ENCODE results near the gene GRB10.
"Not testable (repeated sequence)": the region's sequence is repeated elsewhere in the genome, so short reads cannot be mapped to it uniquely, and the experiment has no call there.

GRB10 gene

GRCh38 chr7:50754684-50755083 lies 28.0 kb downstream of the GRB10 start:
- Mint-ChIP-seq H3K36me3 (ENCODE audit: low read depth) (no peaks in the 10 kb centered on the region), H3K9me3 (no peaks in the 10 kb centered on the region), H3K27ac (no peak overlapping the region), H3K4me3 (no peak overlapping the region), H3K27me3 (ENCODE audit: low read depth) (no peaks in the 10 kb centered on the region), H3K4me1 (ENCODE audit: low read depth) (peaks cover 6% of the 10 kb centered on the region)
- no peak for DNase-seq (ENCODE audit: low spot score)

GRCh38 chr7:50754241-50754640 lies 28.5 kb downstream of the GRB10 start:
- Mint-ChIP-seq H3K4me1 (ENCODE audit: low read depth) (peaks cover 6% of the 10 kb centered on the region), H3K27ac (no peak overlapping the region), H3K36me3 (ENCODE audit: low read depth) (no peaks in the 10 kb centered on the region), H3K4me3 (no peak overlapping the region), H3K27me3 (ENCODE audit: low read depth) (no peaks in the 10 kb centered on the region), H3K9me3 (no peaks in the 10 kb centered on the region)
- DNase-seq (ENCODE audit: low spot score) = no peak

GRCh38 chr7:50752422-50752821 lies 30.3 kb downstream of the GRB10 start:
- H3K27ac Mint-ChIP-seq = no peak overlapping the region
- no peak overlapping the region for H3K4me3 Mint-ChIP-seq
- no peaks in the 10 kb centered on the region for H3K36me3 Mint-ChIP-seq (ENCODE audit: low read depth)
- DNase-seq (ENCODE audit: low spot score) = no peak
- H3K27me3 Mint-ChIP-seq (ENCODE audit: low read depth) = peaks cover 2% of the 10 kb centered on the region
- no peaks in the 10 kb centered on the region for H3K9me3 Mint-ChIP-seq
- peaks cover 6% of the 10 kb centered on the region for H3K4me1 Mint-ChIP-seq (ENCODE audit: low read depth)

GRCh38 chr7:50751146-50751545 lies 31.6 kb downstream of the GRB10 start:
- H3K36me3 Mint-ChIP-seq (ENCODE audit: low read depth) = no peaks in the 10 kb centered on the region
- peaks cover 2% of the 10 kb centered on the region for H3K27me3 Mint-ChIP-seq (ENCODE audit: low read depth)
- DNase-seq (ENCODE audit: low spot score) = no peak
- peaks cover 6% of the 10 kb centered on the region for H3K4me1 Mint-ChIP-seq (ENCODE audit: low read depth)
- no peak overlapping the region for H3K27ac Mint-ChIP-seq
- no peak overlapping the region for H3K4me3 Mint-ChIP-seq
- H3K9me3 Mint-ChIP-seq = no peaks in the 10 kb centered on the region

GRCh38 chr7:50749896-50750295 lies 32.8 kb downstream of the GRB10 start:
- no peak overlapping the region for H3K4me3 Mint-ChIP-seq
- peaks cover 6% of the 10 kb centered on the region for H3K4me1 Mint-ChIP-seq (ENCODE audit: low read depth)
- no peaks in the 10 kb centered on the region for H3K36me3 Mint-ChIP-seq (ENCODE audit: low read depth)
- no peak overlapping the region for H3K27ac Mint-ChIP-seq
- no peaks in the 10 kb centered on the region for H3K9me3 Mint-ChIP-seq
- no peak for DNase-seq (ENCODE audit: low spot score)
- peaks cover 2% of the 10 kb centered on the region for H3K27me3 Mint-ChIP-seq (ENCODE audit: low read depth)

- H3K9me3 Mint-ChIP-seq = no peaks in the 10 kb centered on the region
- H3K27ac Mint-ChIP-seq = no peak overlapping the region
- no peaks in the 10 kb centered on the region for H3K36me3 Mint-ChIP-seq (ENCODE audit: low read depth)
- peaks cover 1% of the 10 kb centered on the region for H3K4me1 Mint-ChIP-seq (ENCODE audit: low read depth)
- H3K4me3 Mint-ChIP-seq = no peak overlapping the region
- H3K27me3 Mint-ChIP-seq (ENCODE audit: low read depth) = peaks cover 2% of the 10 kb centered on the region
- no peak for DNase-seq (ENCODE audit: low spot score)
Measured at GRCh38 chr7:50748472-50748871, 34.2 kb downstream of the GRB10 start.

GRCh38 chr7:50745835-50746234 lies 36.9 kb downstream of the GRB10 start:
- Mint-ChIP-seq H3K27ac (no peak overlapping the region), H3K36me3 (ENCODE audit: low read depth) (no peaks in the 10 kb centered on the region), H3K27me3 (ENCODE audit: low read depth) (peaks cover 2% of the 10 kb centered on the region), H3K4me3 (no peak overlapping the region), H3K4me1 (ENCODE audit: low read depth) (peaks cover 4% of the 10 kb centered on the region), H3K9me3 (no peaks in the 10 kb centered on the region)
- no peak for DNase-seq (ENCODE audit: low spot score)

- Mint-ChIP-seq H3K27me3 (ENCODE audit: low read depth) (peaks cover 2% of the 10 kb centered on the region), H3K36me3 (ENCODE audit: low read depth) (no peaks in the 10 kb centered on the region), H3K9me3 (no peaks in the 10 kb centered on the region), H3K27ac (no peak overlapping the region), H3K4me3 (no peak overlapping the region), H3K4me1 (ENCODE audit: low read depth) (peaks cover 8% of the 10 kb centered on the region)
- no peak for DNase-seq (ENCODE audit: low spot score)
Measured at GRCh38 chr7:50745336-50745735, 37.4 kb downstream of the GRB10 start.

GRCh38 chr7:50743893-50744292 lies 38.8 kb downstream of the GRB10 start:
- no peak for DNase-seq (ENCODE audit: low spot score)
- Mint-ChIP-seq H3K4me3 (no peak overlapping the region), H3K9me3 (no peaks in the 10 kb centered on the region), H3K36me3 (ENCODE audit: low read depth) (peaks cover 3% of the 10 kb centered on the region), H3K27me3 (ENCODE audit: low read depth) (peaks cover 2% of the 10 kb centered on the region), H3K27ac (no peak overlapping the region), H3K4me1 (ENCODE audit: low read depth) (peaks cover 22% of the 10 kb centered on the region)

GRCh38 chr7:50743016-50743415 lies 39.7 kb downstream of the GRB10 start:
- no peak overlapping the region for H3K27ac Mint-ChIP-seq

GRCh38 chr7:50742401-50742800 lies 40.3 kb downstream of the GRB10 start:
- DNase-seq (ENCODE audit: low spot score) = no peak
- H3K4me1 Mint-ChIP-seq (ENCODE audit: low read depth) = peaks cover 22% of the 10 kb centered on the region
- H3K27me3 Mint-ChIP-seq (ENCODE audit: low read depth) = no peaks in the 10 kb centered on the region
- H3K4me3 Mint-ChIP-seq = no peak overlapping the region
- H3K36me3 Mint-ChIP-seq (ENCODE audit: low read depth) = peaks cover 3% of the 10 kb centered on the region
- no peak overlapping the region for H3K27ac Mint-ChIP-seq
- no peaks in the 10 kb centered on the region for H3K9me3 Mint-ChIP-seq

More at GRCh38 chr7:50743016-50743415, 39.7 kb downstream of the GRB10 start:
- H3K27me3 Mint-ChIP-seq (ENCODE audit: low read depth) = no peaks in the 10 kb centered on the region
- H3K4me1 Mint-ChIP-seq (ENCODE audit: low read depth) = peaks cover 22% of the 10 kb centered on the region
- H3K4me3 Mint-ChIP-seq = no peak overlapping the region
- no peaks in the 10 kb centered on the region for H3K9me3 Mint-ChIP-seq
- H3K36me3 Mint-ChIP-seq (ENCODE audit: low read depth) = peaks cover 3% of the 10 kb centered on the region
- DNase-seq (ENCODE audit: low spot score) = no peak

GRCh38 chr7:50739744-50740435 lies 42.8 kb downstream of the GRB10 start:
- H3K27ac Mint-ChIP-seq = peak overlapping the region; percentile 84
- no peaks in the 10 kb centered on the region for H3K9me3 Mint-ChIP-seq
- peak; percentile 55 for DNase-seq (ENCODE audit: low spot score)
- peaks cover 28% of the 10 kb centered on the region for H3K4me1 Mint-ChIP-seq (ENCODE audit: low read depth)
- peaks cover 3% of the 10 kb centered on the region for H3K36me3 Mint-ChIP-seq (ENCODE audit: low read depth)
- peak overlapping the region; percentile 75 for H3K4me3 Mint-ChIP-seq
- no peaks in the 10 kb centered on the region for H3K27me3 Mint-ChIP-seq (ENCODE audit: low read depth)

- no peaks in the 10 kb centered on the region for H3K9me3 Mint-ChIP-seq
- no peak for DNase-seq (ENCODE audit: low spot score)
- H3K4me1 Mint-ChIP-seq (ENCODE audit: low read depth) = peaks cover 30% of the 10 kb centered on the region
- peaks cover 3% of the 10 kb centered on the region for H3K36me3 Mint-ChIP-seq (ENCODE audit: low read depth)
- H3K4me3 Mint-ChIP-seq = no peak overlapping the region
- no peak overlapping the region for H3K27ac Mint-ChIP-seq
- H3K27me3 Mint-ChIP-seq (ENCODE audit: low read depth) = no peaks in the 10 kb centered on the region
Measured at GRCh38 chr7:50738932-50739331, 43.8 kb downstream of the GRB10 start.

GRCh38 chr7:50735836-50736235 lies 46.9 kb downstream of the GRB10 start:
- H3K4me3 Mint-ChIP-seq; H3K27me3 Mint-ChIP-seq (ENCODE audit: low read depth); H3K27ac Mint-ChIP-seq; DNase-seq (ENCODE audit: low spot score); H3K36me3 Mint-ChIP-seq (ENCODE audit: low read depth); H3K9me3 Mint-ChIP-seq: not testable (repeated sequence)
- peaks cover 27% of the 10 kb centered on the region for H3K4me1 Mint-ChIP-seq (ENCODE audit: low read depth)

GRCh38 chr7:50735333-50735732 lies 47.4 kb downstream of the GRB10 start:
- Mint-ChIP-seq H3K36me3 (ENCODE audit: low read depth) (peaks cover 3% of the 10 kb centered on the region), H3K4me1 (ENCODE audit: low read depth) (peaks cover 22% of the 10 kb centered on the region), H3K9me3 (no peaks in the 10 kb centered on the region), H3K4me3 (no peak overlapping the region), H3K27me3 (ENCODE audit: low read depth) (no peaks in the 10 kb centered on the region), H3K27ac (peak overlapping the region; percentile 4)
- no peak for DNase-seq (ENCODE audit: low spot score)

All from T-helper 2 cell treated with Interferon-gamma antibody and Interleukin-4, amounts not matched to agents 5 μg/mL and 100 μg/mL, for 36 hours (primary cell).